Measurements from ENCODE around the gene THOC1. TPM values are rescaled to one million over a fixed set of nuclear protein-coding genes. Genes with fewer than 3 reads are reported as not detected.
A peak's percentile ranks its signal among the peaks of the same experiment; 100 is the strongest.

THOC1 gene
- polyA plus RNA-seq, 1 of the 3 experiments (the other 2 are of a cell fraction): 12.3 TPM

GRCh38 chr18:267688-268552 is at the start of gene THOC1 (continued):
- peak; percentile 35; the same call in 1 of the 2 replicates for TF ChIP-seq PBX3 (IDR thresholded peaks at IDR 0.05)

GRCh38 chr18:317618-318017 is 49.8 kb upstream of the THOC1 start:
- Histone ChIP-seq H3K36me3 (replicated peaks in 1 of 2; ENCODE audit: control insufficient read depth in 1 of 2, insufficient read depth in 2 of 2, low read length in 1 of 2) (no peaks in the 10 kb centered on the region), H3K9ac (no peak overlapping the region), H4K20me1 (ENCODE audit: insufficient read depth) (no peaks in the 10 kb centered on the region), H3K27ac (ENCODE audit: low read depth in 2 of 2, low read length in 1 of 2) (no peak overlapping the region), H3K9me3 (no peaks in the 10 kb centered on the region), H3F3A (replicated peaks; ENCODE audit: insufficient read depth) (peaks cover 4% of the 10 kb centered on the region), H2AFZ (ENCODE audit: low read depth) (no peak overlapping the region), H3K4me2 (no peak overlapping the region), H3K4me1 (ENCODE audit: control insufficient read depth in 1 of 2, insufficient read depth in 2 of 2, low read depth in 1 of 2, low read length in 1 of 2) (peaks cover 3% of the 10 kb centered on the region in 2 experiments; a peak in 3 of 4 replicates), H3K27me3 (ENCODE audit: insufficient read depth) (no peaks in the 10 kb centered on the region), H3K4me3 (ENCODE audit: low read depth in 2 of 2, low read length in 1 of 2) (no peak overlapping the region), H3K9me2 (no peaks in the 10 kb centered on the region), H3K79me2 (ENCODE audit: insufficient read depth) (no peaks in the 10 kb centered on the region)
- ChIA-PET POLR2A (no interaction called here), CTCF (no interaction called here)
- no peak for DNase-seq
- no peak for TF ChIP-seq MXI1 (IDR thresholded peaks at IDR 0.05; ENCODE audit: low read depth, low read length)
- no peak for TF ChIP-seq SMC3 (IDR thresholded peaks at IDR 0.05; ENCODE audit: low read depth, low read length)
- TF ChIP-seq EZH2phosphoT487 (IDR thresholded peaks at IDR 0.05; ENCODE audit: borderline replicate concordance, low read depth): no peak
- TF ChIP-seq SIN3A (IDR thresholded peaks at IDR 0.05; ENCODE audit: borderline replicate concordance, low read depth, low read length): no peak
- no peak for TF ChIP-seq USF2 (IDR thresholded peaks at IDR 0.05; ENCODE audit: borderline replicate concordance, low read depth, low read length)
- no peak for TF ChIP-seq IRF3 (IDR thresholded peaks at IDR 0.05; ENCODE audit: low read depth, low read length)
- TF ChIP-seq YY1 (IDR thresholded peaks at IDR 0.05; ENCODE audit: low read depth): no peak
- no peak for TF ChIP-seq TCF12 (IDR thresholded peaks at IDR 0.05)
- no peak for TF ChIP-seq NFIC (IDR thresholded peaks at IDR 0.05; ENCODE audit: borderline replicate concordance)
- no peak for TF ChIP-seq GABPA (IDR thresholded peaks at IDR 0.05; ENCODE audit: low read depth)
- TF ChIP-seq NRF1 (IDR thresholded peaks at IDR 0.05; ENCODE audit: low read depth, low read length): no peak
- TF ChIP-seq POLR2AphosphoS5 (IDR thresholded peaks at IDR 0.05; ENCODE audit: low read depth, low read length): no peak
- TF ChIP-seq MEF2A (IDR thresholded peaks at IDR 0.05; ENCODE audit: borderline replicate concordance, low read depth): no peak
- TF ChIP-seq EP300 (IDR thresholded peaks at IDR 0.05; ENCODE audit: borderline replicate concordance in 1 of 2, low read depth in 1 of 2, low read length in 1 of 2): no peak
- no peak for TF ChIP-seq TAF1 (IDR thresholded peaks at IDR 0.05; ENCODE audit: borderline replicate concordance, low read depth, low read length)
- no peak for TF ChIP-seq TEAD4 (IDR thresholded peaks at IDR 0.05; ENCODE audit: borderline replicate concordance, insufficient read depth)
- no peak for TF ChIP-seq RCOR1 (IDR thresholded peaks at IDR 0.05; ENCODE audit: low read length)
- TF ChIP-seq ELF1 (IDR thresholded peaks at IDR 0.05): no peak
- TF ChIP-seq GATA2 (CRISPR knock-in tag; IDR thresholded peaks at IDR 0.05): no peak
- TF ChIP-seq REST (IDR thresholded peaks at IDR 0.05; ENCODE audit: low read depth, low read length): no peak
- WGBS (ENCODE audit: low lambda C conversion rate): 94% methylated on average over 6 of the region's 6 CpGs
